PC-3 (cell line): Measurements from ENCODE around the gene TPST2.

Experiments
- CTCF ChIP-seq: fragments of 300-600 bp; sonication (generic); conservative IDR thresholded peaks from 2 replicates; pipeline ENCODE4 v1.5.1; 2017; ENCODE audit warnings: antibody characterized with exemption, low read depth, mild to moderate bottlenecking, low read length
- EZH2 ChIP-seq: fragments of 300-600 bp; sonication (generic); IDR thresholded peaks from one replicate; pipeline ENCODE4 v1.6.1; 2017; ENCODE audit warnings: antibody characterized with exemption, mild to moderate bottlenecking, low read length; ENCODE audit not compliant: unreplicated experiment
- EZH2phosphoT487 ChIP-seq: fragments of 300-600 bp; sonication (generic); IDR thresholded peaks from 2 replicates; pipeline ENCODE4 v1.6.1; 2018; ENCODE audit warnings: mild to moderate bottlenecking, antibody characterized with exemption, low read length, borderline replicate concordance

GRCh38 chr22:26484360-26484706 lies 105.6 kb downstream of the TPST2 start:
- TF ChIP-seq CTCF: no peak
- TF ChIP-seq EZH2: no peak
- no peak for TF ChIP-seq EZH2phosphoT487
